AG09309 (cell line): ENCODE measurements around the gene STK39.

Experiments used
- DNase-seq: peaks from one replicate; pipeline ENCODE4 v3.0.0-alpha.2; 2010; ENCODE audit warnings: low read depth
- H3K4me3 ChIP-seq: 2 replicates; pipeline ENCODE4 v1.5.1; 2011; ENCODE audit warnings: mild to moderate bottlenecking, low read depth, low read length, moderate library complexity; ENCODE audit not compliant: control insufficient read depth
- TF ChIP-seq, protein P1 (sequence below): IDR thresholded peaks from 2 replicates; pipeline ENCODE4 v1.5.1; 2011; ENCODE audit warnings: mild to moderate bottlenecking, low read depth, low read length, inconsistent platforms; ENCODE audit not compliant: insufficient read depth, control insufficient read depth; ENCODE audit errors: missing control alignments

The STK39 gene

DNA sequence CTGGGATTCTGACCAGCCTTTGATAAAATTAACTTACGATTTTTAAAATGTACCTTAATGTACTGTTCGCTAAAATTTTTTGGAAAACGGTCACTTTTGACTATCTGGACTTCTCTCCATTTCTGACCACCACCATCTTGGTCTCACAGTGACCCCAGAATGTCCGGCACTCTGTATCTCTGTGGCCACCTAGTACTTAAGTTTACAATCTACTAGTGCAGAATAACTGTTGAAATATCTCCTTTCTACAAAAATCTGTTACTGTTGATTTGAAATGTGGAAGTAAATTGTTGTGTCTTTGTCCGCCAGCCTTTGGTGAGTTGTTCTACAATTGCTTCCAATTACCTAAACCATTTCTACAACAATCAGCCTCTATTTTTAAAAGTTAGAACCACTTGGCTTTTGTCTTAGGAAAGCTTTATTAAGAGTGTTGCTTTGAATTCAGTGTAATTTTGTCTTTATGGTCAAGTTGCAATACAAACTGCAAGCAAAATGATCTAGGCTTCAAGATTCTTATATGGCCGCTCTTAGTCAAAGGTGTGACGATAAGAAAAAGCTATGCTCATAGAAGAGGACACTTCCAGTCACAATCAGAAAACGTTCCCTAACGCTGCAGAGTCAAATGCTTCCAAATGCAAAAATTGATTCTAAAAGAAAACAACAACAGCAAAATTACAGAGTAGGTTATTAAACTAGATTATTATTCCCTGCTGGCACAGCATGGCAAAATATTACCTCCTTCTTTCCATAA is 283.3 kb downstream of the STK39 start:
- no peak overlapping the region for H3K4me3 ChIP-seq
- no peak for DNase-seq
- TF ChIP-seq, protein P1, sequence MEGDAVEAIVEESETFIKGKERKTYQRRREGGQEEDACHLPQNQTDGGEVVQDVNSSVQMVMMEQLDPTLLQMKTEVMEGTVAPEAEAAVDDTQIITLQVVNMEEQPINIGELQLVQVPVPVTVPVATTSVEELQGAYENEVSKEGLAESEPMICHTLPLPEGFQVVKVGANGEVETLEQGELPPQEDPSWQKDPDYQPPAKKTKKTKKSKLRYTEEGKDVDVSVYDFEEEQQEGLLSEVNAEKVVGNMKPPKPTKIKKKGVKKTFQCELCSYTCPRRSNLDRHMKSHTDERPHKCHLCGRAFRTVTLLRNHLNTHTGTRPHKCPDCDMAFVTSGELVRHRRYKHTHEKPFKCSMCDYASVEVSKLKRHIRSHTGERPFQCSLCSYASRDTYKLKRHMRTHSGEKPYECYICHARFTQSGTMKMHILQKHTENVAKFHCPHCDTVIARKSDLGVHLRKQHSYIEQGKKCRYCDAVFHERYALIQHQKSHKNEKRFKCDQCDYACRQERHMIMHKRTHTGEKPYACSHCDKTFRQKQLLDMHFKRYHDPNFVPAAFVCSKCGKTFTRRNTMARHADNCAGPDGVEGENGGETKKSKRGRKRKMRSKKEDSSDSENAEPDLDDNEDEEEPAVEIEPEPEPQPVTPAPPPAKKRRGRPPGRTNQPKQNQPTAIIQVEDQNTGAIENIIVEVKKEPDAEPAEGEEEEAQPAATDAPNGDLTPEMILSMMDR, result no peak

DNA sequence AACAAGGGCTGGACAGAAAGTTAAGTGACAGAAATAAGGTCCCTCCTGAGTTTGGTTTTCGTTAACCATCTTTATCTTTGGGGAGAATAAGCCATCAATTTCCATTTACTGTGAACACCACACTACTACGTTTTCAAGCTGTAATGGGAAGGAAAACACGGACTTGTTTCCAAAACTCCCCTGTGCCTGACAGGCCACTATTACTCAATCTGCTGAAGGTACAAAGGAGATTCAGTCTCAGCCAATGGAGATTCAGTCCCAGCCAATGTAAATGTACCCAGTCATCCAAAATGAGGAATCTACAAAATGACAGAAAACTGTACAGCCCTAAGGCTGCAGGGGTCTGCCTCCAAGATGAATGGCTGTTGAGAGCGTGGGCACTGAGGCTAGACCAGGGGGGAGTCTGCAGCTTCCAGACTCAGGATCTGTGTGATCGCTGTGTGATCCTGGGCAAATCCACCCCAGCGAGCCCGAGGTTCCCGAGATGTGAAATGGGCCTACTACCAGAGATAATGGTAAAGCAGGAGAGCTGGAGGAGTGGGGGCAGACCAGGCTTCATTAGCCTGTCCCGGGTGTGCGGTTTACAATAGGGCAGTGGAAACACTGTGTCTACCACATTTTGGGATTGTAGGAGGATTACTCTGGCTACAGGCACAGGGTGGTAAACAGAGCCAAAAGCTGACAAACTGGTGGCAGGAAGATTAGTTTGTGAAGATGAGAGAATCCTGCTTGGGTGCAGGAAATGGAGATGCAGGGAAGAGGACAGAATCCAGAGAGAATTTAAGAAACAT is 284.8 kb downstream of the STK39 start:
- no peak for DNase-seq
- TF ChIP-seq, protein P1, result no peak
- H3K4me3 ChIP-seq, result no peak overlapping the region

DNA sequence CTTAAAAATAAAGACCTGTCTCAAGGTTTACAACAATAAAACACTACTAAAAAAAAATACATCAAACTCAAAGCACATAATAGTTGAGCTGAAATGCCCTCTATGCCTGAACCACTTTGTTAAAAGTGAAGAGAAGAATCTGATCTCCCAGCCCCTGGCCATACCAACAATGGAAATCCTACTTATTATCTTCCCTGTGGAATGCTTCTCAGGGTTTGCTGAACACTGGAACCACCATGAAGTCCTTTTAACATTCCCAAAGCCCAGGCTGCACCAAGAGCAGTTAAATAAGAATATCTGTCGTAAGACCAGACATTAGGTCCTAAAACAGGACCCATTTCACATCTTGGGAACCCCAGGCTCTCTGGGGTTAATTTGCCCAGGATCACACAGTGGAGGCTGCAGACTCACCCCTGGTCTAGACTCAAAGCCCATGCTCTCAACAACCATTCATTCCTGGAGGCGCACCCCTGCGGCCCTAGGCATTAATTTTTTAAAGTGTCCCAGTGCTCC is 285.8 kb downstream of the STK39 start:
- no peak for DNase-seq
- TF ChIP-seq, protein P1, result no peak

DNA sequence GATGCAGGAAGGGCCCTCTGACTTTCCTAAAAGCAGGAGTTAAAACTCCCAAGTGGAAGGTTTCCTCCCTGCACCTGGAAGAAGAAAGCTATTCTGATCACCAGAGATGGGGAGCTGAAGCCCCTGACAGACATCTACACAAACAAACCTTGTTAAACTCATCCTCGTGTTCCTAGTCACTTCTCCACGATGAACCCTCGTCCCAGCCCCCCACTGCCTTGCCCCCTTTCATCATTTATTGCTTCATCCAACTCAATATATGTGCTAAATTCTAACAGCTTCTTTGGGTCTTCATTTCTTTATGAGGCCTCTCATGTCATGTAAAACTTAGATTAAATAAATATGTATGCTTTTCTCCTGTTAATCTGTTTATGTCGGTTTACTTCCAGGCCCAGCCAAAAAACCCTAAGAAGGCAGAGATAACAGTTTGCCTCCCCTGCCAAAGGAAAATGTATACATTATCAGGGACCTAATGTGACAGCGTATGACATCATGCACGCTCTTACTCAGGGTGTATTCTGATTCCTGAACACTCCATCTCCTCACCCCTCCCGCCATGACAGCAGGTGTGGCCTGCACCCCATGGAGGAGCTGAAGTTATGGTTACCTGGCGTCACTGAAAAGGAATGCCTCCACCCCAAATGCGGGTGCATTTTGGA is 287.2 kb downstream of the STK39 start:
- TF ChIP-seq, protein P1, result no peak
- DNase-seq, result no peak
- no peak overlapping the region for H3K4me3 ChIP-seq

More for the DNA sequence above, 285.8 kb downstream of the STK39 start:
- no peak overlapping the region for H3K4me3 ChIP-seq

DNA sequence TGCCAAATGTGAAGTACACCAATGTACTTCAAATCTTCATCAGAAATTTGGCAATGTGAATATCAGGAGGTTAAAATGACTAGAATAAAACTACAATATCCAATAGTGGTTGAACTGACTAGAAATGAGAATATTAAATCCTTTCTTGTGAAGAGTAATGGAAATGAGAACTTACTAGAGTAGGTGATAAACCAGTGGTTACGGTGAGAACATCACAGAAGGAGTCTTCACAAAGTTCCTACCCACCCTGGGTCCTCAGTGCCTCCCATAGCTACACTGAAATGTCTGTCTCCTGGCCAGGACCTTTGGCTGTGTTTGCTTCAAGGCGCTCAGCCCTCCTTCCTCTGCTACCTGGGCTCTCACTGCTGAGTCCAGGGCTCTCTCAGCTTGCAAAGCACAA is 289.7 kb downstream of the STK39 start:
- TF ChIP-seq, protein P1, result no peak
- no peak overlapping the region for H3K4me3 ChIP-seq
- DNase-seq, result no peak

DNA sequence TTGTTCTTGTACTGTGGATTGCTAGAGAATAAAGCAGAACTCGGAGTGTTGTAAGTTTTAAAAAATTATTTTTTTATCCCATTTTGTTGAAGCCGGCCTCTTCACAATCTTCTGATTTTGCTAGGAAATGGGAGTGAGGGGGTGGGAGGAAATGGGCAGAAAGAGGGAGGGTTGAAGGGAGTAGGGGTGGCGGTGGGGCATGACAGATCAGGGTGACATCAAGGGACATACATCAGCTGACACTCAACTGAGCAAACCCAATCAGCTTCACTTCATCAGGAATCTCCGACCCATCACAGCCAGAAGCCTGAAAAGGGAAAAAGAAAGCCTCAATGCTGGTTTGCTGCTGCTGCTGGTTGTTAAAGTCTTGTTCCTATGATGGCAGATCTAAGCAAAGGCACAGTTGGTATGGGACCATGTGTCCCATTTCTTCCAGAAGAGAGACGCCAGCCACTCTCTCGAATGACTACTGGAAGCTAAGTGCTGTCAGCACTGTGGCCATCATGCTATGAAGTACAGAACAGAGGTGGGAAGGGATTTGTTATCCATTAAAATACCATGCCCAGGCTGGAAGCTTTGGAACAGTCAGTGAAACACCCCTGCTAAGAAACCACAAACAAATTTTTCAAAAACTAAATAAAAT is 292.0 kb downstream of the STK39 start:
- TF ChIP-seq, protein P1, result no peak
- DNase-seq, result no peak
- no peak overlapping the region for H3K4me3 ChIP-seq
